ENCODE measurements around the gene MCM3AP. TPM values are rescaled to one million over a fixed set of nuclear protein-coding genes. Genes with fewer than 3 reads are reported as not detected.

MCM3AP gene
- total RNA-seq, 4 donors from 2014 or later: 96.7 to 178 (median 148) TPM

DNA sequence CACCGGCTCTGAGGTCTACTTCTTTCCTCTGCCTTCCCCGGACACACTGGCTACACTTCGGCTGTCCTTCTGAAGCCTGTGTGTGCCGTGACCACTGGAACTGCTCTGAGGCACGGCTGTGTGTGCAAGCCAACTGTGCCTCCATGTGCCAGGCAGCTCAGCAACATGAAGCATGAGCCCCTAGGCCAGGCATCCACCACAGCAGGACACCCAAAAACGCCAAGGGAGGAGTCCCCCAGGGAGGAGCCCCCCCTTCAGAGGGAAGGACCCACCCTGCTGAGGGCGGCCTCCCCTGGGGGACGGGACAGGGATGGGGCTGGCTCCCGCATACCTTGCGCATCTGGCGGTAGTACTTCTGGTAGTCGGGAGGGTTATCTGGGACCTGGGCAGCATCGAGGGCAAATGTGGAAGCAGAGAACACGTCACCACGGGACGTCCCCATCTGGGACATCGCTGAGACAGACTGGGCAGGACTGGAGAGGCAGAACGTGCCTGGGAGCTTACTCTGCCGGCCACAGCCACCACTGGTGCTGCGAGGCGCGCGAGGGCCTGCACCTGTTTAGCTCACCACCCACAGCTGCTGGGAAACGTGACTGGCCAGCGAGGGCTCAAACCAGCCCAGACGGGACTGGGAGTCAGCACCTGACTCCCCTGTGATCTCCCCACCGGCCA, 77.4 kb downstream of the MCM3AP start:
- H3K36me3 ChIP-seq: peaks cover 0 to 97% (median 0%) of the 10 kb centered on the region in 3 donors
- no peak overlapping the region for H3K27ac ChIP-seq
- H3K4me3 ChIP-seq: no peak overlapping the region
- H3K4me1 ChIP-seq: no peaks in the 10 kb centered on the region
- DNase-seq: peak in 1 of 3 donors; percentile 45
- no peaks in the 10 kb centered on the region for H3K27me3 ChIP-seq
- TF ChIP-seq POLR2A (IDR thresholded peaks at IDR 0.05): no peak
- TF ChIP-seq CTCF (IDR thresholded peaks at IDR 0.05): no peak
- H3K9me3 ChIP-seq: no peaks in the 10 kb centered on the region

- no peak for TF ChIP-seq POLR2A (IDR thresholded peaks at IDR 0.05)
- no peak for TF ChIP-seq CTCF (IDR thresholded peaks at IDR 0.05)
- no peaks in the 10 kb centered on the region for H3K27me3 ChIP-seq
- no peak overlapping the region for H3K4me3 ChIP-seq
- H3K36me3 ChIP-seq: peaks cover 0 to 97% (median 0%) of the 10 kb centered on the region in 3 donors
- no peaks in the 10 kb centered on the region for H3K9me3 ChIP-seq
- no peak overlapping the region for H3K27ac ChIP-seq
- no peaks in the 10 kb centered on the region for H3K4me1 ChIP-seq
- peak in 1 of 3 donors; percentile 33 for DNase-seq
These were observed 78.1 kb downstream of the MCM3AP start for GRCh38 chr21:46207006-46207919.

GRCh38 chr21:46206163-46207005, 79.0 kb downstream of the MCM3AP start:
- TF ChIP-seq POLR2A (IDR thresholded peaks at IDR 0.05): no peak
- no peak for TF ChIP-seq CTCF (IDR thresholded peaks at IDR 0.05)
- no peak overlapping the region for H3K27ac ChIP-seq
- peak in 1 of 3 donors; percentile 35 for DNase-seq
- H3K27me3 ChIP-seq: no peaks in the 10 kb centered on the region
- no peak overlapping the region for H3K4me3 ChIP-seq
- H3K9me3 ChIP-seq: no peaks in the 10 kb centered on the region
- H3K36me3 ChIP-seq: peaks cover 0 to 88% (median 0%) of the 10 kb centered on the region in 3 donors
- H3K4me1 ChIP-seq: no peaks in the 10 kb centered on the region

GRCh38 chr21:46205766-46206162, 79.6 kb downstream of the MCM3AP start:
- peaks cover 0 to 82% (median 0%) of the 10 kb centered on the region in 3 donors for H3K36me3 ChIP-seq
- TF ChIP-seq CTCF (IDR thresholded peaks at IDR 0.05) (no peak), POLR2A (IDR thresholded peaks at IDR 0.05) (no peak)
- no peak overlapping the region for H3K4me3 ChIP-seq
- no peaks in the 10 kb centered on the region for H3K27me3 ChIP-seq
- no peak overlapping the region for H3K27ac ChIP-seq
- H3K9me3 ChIP-seq: no peaks in the 10 kb centered on the region
- H3K4me1 ChIP-seq: no peaks in the 10 kb centered on the region
- DNase-seq: no peak

- TF ChIP-seq CTCF (IDR thresholded peaks at IDR 0.05) (no peak), POLR2A (IDR thresholded peaks at IDR 0.05) (no peak)
- H3K9me3 ChIP-seq: no peaks in the 10 kb centered on the region
- no peak overlapping the region for H3K27ac ChIP-seq
- H3K27me3 ChIP-seq: no peaks in the 10 kb centered on the region
- H3K36me3 ChIP-seq: peaks cover 0 to 77% (median 0%) of the 10 kb centered on the region in 3 donors
- no peaks in the 10 kb centered on the region for H3K4me1 ChIP-seq
- peak in 1 of 3 donors; percentile 43 for DNase-seq
- H3K4me3 ChIP-seq: no peak overlapping the region
These were observed 80.2 kb downstream of the MCM3AP start for GRCh38 chr21:46205166-46205565.

Measured in Peyer's patch (tissue), 4 donors.